Right ventricle myocardium superior (tissue), 1 donor: ENCODE results near the gene PEX3. TPM values are rescaled to one million over a fixed set of nuclear protein-coding genes. Genes with fewer than 3 reads are reported as not detected.

Experiments used
- ATAC-seq: fragments of 200-7000 bp; cut with Tn5 transposase; one replicate; pipeline ENCODE4 v1.9.1; 2020; ENCODE audit warnings: mild to moderate bottlenecking; ENCODE audit not compliant: poor library complexity
- DNase-seq: peaks from one replicate; pipeline ENCODE4 v3.0.0-alpha.2; 2020
- intact Hi-C: fragments of 100-400 bp; cut with DNase I; formaldehyde crosslinking; loops from one replicate; pipeline ENCODE4 v1.11.2; 2022
- total RNA-seq: library from RNA; stranded (reverse); fragmentation: NEBNext Ultra II Directional; extraction: Animal tissue kit (Norgen Biotek cat#: 25700); gene quantifications from one replicate; pipeline ENCODE4 v1.2.1, GENCODE V29; 2021
- donor health status: DM: no; HTN: yes; CAD: no; lungs with severe emphysema.

PEX3 gene
- total RNA-seq, 1 donor from 2014 or later, result 17.9 TPM

DNA sequence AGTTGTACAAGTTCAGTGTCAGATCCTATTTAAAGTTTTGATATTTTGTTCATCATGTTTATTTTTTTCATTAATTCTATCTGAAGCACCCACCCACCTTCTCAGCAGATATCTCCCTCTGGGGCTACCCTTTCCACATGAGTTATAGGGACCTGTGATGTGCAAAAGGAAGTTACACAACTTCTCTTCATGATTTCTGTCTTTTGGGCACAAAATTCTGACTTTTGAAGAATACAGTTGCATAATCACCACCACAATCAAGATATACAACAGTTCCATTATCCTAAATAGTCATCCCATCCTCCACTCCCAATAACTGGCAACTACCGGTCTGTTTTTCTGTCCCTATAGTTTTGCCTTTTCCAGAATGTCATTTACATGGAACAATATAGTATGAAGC, 74.8 kb downstream of the PEX3 start:
- no peak for ATAC-seq
- intact Hi-C loops, result no loop called here
- DNase-seq, result no peak

DNA sequence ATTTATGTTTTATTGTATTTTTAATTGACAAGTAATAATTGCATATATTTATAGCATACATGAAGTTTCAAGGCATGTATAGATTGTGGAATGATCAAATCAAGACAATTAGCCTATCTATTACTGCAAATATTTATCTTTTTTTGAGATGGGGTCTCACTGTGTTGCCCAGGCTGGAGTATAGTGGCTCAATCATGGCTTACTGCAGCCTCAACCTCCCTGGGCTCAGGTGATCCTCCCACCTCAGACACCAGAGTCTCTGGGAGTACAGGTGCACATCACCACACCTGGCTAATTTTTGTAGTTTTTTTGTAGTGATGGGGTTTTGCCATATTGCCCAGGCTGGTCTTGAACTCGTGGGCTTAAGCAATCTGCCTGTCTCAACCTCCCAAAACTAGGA, 77.1 kb downstream of the PEX3 start:
- intact Hi-C loops, result no loop called here
- ATAC-seq, result no peak
- no peak for DNase-seq

DNA sequence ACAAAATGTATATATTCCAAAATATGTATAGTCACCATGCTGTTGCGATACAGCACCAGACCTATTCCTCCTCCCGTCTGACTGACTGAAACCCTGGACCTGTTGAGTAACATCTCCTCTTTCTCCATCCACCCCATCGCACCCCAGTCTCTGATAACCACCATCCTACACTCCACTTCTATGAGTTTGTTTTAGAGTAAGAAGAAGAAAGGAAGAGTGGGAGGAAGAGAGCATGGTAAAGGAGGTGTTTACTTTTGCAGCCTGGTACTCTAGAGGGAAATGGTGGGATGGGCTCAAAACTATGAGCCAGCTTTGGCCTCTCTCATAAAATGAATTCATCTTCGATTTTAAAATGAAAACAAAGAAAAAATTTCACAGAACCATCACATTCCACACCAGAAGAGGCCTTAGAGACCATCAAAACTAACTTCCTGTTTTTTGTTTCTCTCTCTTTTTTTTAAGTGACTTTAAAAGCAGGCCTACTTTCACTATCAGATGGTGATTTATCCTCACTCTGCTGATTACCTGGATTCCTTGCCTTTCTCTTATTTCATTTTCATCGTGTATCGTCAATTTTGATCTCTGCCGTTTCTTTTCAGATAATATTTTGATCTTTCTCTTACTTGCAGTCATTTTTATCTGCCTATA, 77.7 kb downstream of the PEX3 start:
- DNase-seq (no peak), ATAC-seq (no peak)
- intact Hi-C loops, result no loop called here

DNA sequence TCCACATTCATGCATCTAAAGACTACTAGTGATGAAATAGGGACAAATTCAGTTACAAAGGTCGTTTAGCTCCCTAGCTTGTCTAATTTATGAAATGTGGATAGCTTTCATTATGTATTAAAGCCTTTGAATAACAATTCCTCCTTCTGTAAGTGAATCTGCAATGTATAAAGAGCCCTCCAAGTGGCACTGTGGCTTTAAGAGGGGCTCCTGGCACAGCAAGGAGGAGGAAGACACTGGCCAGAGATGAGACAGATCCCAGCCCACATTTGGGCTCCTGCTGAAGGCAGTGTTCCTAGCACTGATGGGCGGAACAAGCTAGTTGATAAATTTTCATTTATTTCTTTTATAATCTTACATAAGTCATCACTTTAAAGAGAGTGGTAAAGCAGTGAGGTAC, 78.5 kb downstream of the PEX3 start:
- DNase-seq (no peak), ATAC-seq (no peak)
- intact Hi-C loops, result no loop called here

GRCh38 chr6:143531720-143532499, 81.3 kb downstream of the PEX3 start:
- no peak for ATAC-seq
- no peak for DNase-seq
- intact Hi-C loops, result no loop called here

GRCh38 chr6:143535189-143535614, 84.6 kb downstream of the PEX3 start:
- DNase-seq (no peak), ATAC-seq (no peak)
- intact Hi-C loops, result no loop called here

GRCh38 chr6:143536461-143536865, 85.9 kb downstream of the PEX3 start:
- intact Hi-C loops, result no loop called here
- ATAC-seq (peak; percentile 74), DNase-seq (peak; percentile 69)

- intact Hi-C loops, result no loop called here
- peak; percentile 81 for DNase-seq
Observed at GRCh38 chr6:143536866-143537691, 86.5 kb downstream of the PEX3 start.

GRCh38 chr6:143538374-143538773, 87.8 kb downstream of the PEX3 start:
- DNase-seq, result no peak
- no peak for ATAC-seq
- intact Hi-C loops, result no loop called here

More at GRCh38 chr6:143536866-143537691, 86.5 kb downstream of the PEX3 start:
- ATAC-seq, result peak; percentile 82

DNA sequence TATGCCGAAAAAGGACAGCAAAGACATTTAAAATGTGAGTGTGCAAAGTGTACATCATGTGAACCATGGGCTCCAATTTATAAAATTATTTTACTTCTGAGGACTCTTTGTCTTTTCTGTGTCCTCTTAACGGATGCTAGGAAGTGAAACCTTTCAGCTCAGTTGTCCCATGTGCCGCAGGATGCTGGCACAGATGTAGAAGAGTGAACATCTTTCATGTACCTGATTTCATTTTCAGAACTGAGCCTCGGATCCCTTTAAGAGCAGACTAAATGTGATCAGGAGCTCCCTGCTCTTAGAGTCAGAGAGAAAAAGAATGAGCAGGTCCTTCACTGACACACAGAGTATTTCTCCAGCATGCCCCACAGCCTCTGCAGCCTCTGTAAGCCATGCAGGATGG, 88.5 kb downstream of the PEX3 start:
- no peak for DNase-seq
- ATAC-seq, result no peak
- intact Hi-C loops, result no loop called here

- no peak for ATAC-seq
- intact Hi-C loops, result no loop called here
- DNase-seq, result no peak
Observed at GRCh38 chr6:143539734-143540133, 89.1 kb downstream of the PEX3 start.

- intact Hi-C loops, result no loop called here
- no peak for ATAC-seq
- no peak for DNase-seq
Observed at GRCh38 chr6:143540192-143540591, 89.6 kb downstream of the PEX3 start.

Other genes with a start within 250 kb of the PEX3 start
- 1.4 TPM for gene ADAT2, start 110 bp upstream of the PEX3 start, total RNA-seq
- 38.8 TPM for gene FUCA2, start 60.9 kb downstream of the PEX3 start, total RNA-seq
- 70.0 TPM for gene PHACTR2, start 227.2 kb downstream of the PEX3 start, total RNA-seq